HG03442 (cell line): ENCODE measurements around the gene C5.
"Not testable (repeated sequence)": the region's sequence is repeated elsewhere in the genome, so short reads cannot be mapped to it uniquely, and the experiment has no call there.

Source experiments
- ATAC-seq: cut with Tn5 transposase; IDR thresholded peaks from one replicate; pipeline ENCODE4 v1.9.1; 2021; ENCODE audit warnings: mild to moderate bottlenecking, moderate library complexity; ENCODE audit not compliant: unreplicated experiment

Gene C5

DNA sequence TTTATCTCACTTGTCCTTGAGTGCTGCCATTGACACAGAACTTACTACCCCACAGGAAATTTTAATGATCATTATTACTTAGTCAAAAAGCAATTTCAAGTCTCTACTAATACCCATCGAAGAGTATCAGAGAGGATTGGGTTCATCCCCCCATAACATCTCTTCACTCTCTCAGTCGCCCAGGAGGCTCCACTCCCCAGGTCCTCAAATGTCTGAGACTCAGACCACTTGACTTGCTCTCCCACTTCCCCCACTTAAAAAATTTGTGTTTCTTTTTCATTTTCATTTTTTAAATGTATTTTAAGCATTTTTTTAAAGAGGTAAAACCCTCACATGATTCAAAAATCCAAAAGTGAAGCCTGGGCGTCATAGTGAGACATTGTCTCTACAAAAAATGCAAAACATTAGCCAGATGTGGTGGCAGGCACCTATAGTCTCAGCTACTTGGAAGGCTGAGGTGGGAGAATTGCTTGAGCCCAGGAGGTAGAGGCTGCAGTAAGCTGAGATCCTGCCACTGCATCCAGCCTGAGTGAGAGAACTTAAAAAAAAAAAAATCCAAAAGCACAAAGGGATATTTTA, 66.7 kb downstream of the C5 start:
- peak; percentile 59 for ATAC-seq

DNA sequence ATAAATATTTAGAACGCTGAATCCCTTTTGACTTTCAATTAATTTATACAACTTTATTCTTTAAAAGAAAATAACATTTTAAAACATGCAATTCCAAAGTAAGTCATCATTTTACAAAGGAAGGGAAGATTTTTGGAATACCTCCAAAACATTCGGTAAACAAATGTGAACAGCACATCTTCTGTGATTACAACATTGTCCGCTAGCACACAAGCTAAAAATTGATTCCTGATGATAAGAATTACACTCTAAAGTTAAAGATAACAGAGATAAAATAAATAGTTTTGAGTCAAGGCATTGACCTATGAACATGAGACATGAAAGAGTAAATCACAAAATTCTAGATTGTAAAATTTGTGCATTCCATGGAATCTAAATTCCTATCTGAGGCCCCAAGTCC, 67.2 kb downstream of the C5 start:
- ATAC-seq: no peak

DNA sequence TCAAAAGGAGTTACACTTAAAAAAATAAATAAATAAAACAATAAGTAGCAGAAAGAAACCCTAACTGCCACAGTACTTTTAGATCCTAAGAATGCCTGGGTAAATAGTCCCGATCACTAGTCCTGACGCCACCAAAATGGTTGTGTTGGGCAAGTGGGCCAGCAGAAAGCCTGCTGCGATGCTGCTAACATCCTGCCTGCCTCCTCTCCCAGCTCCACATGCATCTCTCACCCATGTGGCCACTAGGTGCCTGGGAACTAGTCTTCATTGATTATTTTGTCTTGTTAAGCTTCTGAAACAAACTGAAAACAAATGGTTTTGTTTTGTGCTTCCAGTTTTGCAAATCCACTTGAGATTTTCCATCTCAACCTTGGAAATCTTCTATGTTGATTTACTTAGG, 69.1 kb downstream of the C5 start:
- no peak for ATAC-seq

DNA sequence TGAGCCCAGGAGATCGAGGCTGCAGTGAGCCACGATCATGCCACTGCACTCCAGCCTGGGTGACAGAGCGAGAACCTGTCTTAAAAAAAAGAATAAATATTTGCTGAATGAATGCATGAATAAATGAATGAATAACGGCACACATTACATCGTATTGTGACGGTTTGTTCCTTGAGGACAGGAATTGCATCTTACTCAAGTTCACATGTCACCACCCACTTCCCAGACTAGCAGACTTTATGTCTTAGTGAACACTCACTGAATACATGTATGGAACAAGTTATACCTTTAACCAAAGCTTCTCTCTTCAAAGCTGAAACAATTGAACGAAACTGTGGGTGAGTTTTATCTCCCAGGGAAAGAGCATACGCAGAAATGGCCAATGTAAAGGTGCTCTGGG, 70.3 kb downstream of the C5 start:
- no peak for ATAC-seq

GRCh38 chr9:120978987-120979386, 71.1 kb downstream of the C5 start:
- ATAC-seq: no peak

DNA sequence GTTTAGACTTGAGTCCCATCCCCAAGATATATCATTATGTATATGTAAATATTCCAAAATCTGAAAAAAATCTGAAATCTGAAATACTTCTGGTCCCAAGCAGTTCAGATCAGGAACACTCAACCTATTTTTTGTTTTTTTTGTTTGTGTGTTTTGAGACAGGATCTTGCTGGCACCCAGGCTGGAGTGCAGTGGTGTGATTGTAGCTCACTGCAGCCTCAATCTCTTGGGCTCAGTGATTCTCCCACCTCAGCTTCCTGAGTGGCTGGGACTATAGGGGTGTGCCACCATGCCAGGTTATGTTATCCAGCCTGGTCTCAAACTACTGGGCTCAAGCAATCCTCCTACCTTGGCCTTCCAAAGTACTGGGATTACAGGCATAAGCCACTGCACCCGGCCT, 72.8 kb downstream of the C5 start:
- no peak for ATAC-seq

DNA sequence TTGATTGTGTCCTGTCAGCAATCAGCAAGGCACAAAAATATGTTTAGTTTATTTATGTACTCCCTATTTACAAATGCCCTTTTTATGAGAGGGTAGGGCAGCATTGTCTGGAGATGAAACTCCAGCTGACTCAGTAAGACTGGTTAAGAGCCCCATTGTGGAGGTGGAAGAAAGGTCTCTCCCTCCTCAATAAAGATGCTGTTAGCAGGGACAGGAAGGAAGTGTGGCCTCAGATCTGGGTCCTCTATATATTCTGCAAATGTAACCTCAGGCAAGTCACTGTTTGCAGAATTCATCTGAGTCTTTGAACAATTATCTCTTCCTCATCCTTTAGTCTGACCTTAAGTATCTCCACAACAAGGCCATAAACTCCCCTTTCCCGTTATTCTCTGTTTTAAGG, 75.2 kb downstream of the C5 start:
- no peak for ATAC-seq

- ATAC-seq: no peak
These were observed 75.9 kb downstream of the C5 start for GRCh38 chr9:120974181-120974580.

- no peak for ATAC-seq
These were observed 78.1 kb downstream of the C5 start for GRCh38 chr9:120971938-120972337.

GRCh38 chr9:120971471-120971870, 78.6 kb downstream of the C5 start:
- ATAC-seq: not testable (repeated sequence)

- ATAC-seq: no peak
These were observed 79.8 kb downstream of the C5 start for GRCh38 chr9:120970244-120970643.

GRCh38 chr9:120966013-120966369, 84.1 kb downstream of the C5 start:
- ATAC-seq: no peak

GRCh38 chr9:120965344-120966012, 84.6 kb downstream of the C5 start:
- ATAC-seq: no peak

DNA sequence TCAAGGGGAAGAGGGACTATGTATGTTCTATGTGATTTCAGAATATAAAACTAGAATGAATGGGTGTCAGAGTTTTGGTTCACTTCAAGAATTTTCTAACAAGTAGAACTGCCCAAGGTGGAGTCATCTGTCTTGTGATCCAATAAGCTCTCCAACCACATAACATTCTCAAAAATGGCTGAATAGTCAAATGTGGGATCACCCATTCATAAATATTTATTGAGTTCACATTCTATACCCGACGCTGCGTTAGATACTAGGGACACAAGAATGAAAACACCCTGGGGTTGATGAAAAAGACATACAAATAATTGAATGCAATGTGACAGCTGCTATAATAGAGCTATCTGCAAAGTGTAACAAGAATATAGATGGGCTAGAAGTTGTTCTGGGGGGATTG, 88.1 kb downstream of the C5 start:
- ATAC-seq: no peak

GRCh38 chr9:120960001-120960400, 90.1 kb downstream of the C5 start:
- no peak for ATAC-seq

GRCh38 chr9:120956862-120957261, 93.2 kb downstream of the C5 start:
- no peak for ATAC-seq

- no peak for ATAC-seq
These were observed 98.0 kb downstream of the C5 start for GRCh38 chr9:120951960-120952618.

- no peak for ATAC-seq
These were observed 99.4 kb downstream of the C5 start for GRCh38 chr9:120950421-120951388.

GRCh38 chr9:120949290-120949689, 100.8 kb downstream of the C5 start:
- no peak for ATAC-seq

GRCh38 chr9:120948824-120949223, 101.3 kb downstream of the C5 start:
- ATAC-seq: no peak

DNA sequence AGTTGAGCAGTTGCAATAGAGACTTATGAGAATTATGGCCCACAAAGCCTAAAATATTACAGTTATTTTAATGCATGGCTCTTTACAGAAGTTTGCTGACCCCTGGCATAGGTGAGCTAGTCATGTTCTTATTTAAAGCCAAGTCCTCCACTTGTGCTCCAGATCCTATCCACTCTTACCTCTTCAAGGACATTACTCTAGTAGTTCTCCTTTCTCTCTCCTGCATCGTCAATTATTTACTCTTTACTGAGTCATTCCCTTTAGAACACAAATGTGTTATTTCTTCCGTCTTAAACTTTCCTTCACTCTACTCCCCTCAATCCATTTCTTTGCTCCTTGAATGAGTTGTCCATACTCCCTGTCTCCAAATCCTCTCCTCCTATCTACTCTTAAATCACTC, 102.9 kb downstream of the C5 start:
- ATAC-seq: no peak
